CD14-positive monocyte (primary cell): ENCODE results near the gene FAM120A. TPM values are rescaled to one million over a fixed set of nuclear protein-coding genes. Genes with fewer than 3 reads are reported as not detected.

ENCODE experiments used
- DNase-seq, 3 donors: peaks; one replicate each; pipeline ENCODE4 v3.0.0-alpha.2; 2011 to 2022
- H2AFZ ChIP-seq: 2 replicates; pipeline ENCODE4 v1.6.0; 2012; ENCODE audit warnings: mild to moderate bottlenecking, low read depth, low read length, inconsistent platforms; ENCODE audit not compliant: insufficient read depth, poor library complexity, severe bottlenecking
- H3K27ac ChIP-seq, 2 donors: 1 replicate in 1 of 2; 2 replicates in 1 of 2; pipeline ENCODE4 v1.5.1; 2012 to 2013; ENCODE audit warnings: low read length in 2 of 2, control low read depth in 1 of 2, inconsistent platforms in 1 of 2, low read depth in 1 of 2, mild to moderate bottlenecking in 1 of 2
- H3K27me3 ChIP-seq, 2 donors: one replicate each; pipeline versions ENCODE4 v1.6.0 to v1.6.1; 2011 to 2013; ENCODE audit warnings: low read length in 2 of 2; ENCODE audit not compliant: control insufficient read depth in 2 of 2, insufficient read depth in 2 of 2
- H3K36me3 ChIP-seq, 2 donors: replicated peaks in 1 of 2; 1 replicate in 1 of 2; 2 replicates in 1 of 2; pipeline versions ENCODE4 v1.5.1 to v1.6.1; 2012 to 2013; ENCODE audit warnings: low read length in 2 of 2, control low read depth in 1 of 2, inconsistent platforms in 1 of 2, mild to moderate bottlenecking in 1 of 2; ENCODE audit not compliant: insufficient read depth in 2 of 2, control insufficient read depth in 1 of 2
- H3K4me1 ChIP-seq, 2 donors: 1 replicate in 1 of 2; 2 replicates in 1 of 2; pipeline versions ENCODE4 v1.5.1 to v1.6.1; 2012 to 2013; ENCODE audit warnings: low read length in 2 of 2, control low read depth in 1 of 2, inconsistent platforms in 1 of 2, mild to moderate bottlenecking in 1 of 2, moderate library complexity in 1 of 2; ENCODE audit not compliant: insufficient read depth in 2 of 2, control insufficient read depth in 1 of 2
- H3K4me2 ChIP-seq: replicated peaks from 2 replicates; pipeline ENCODE3; 2012; ENCODE audit warnings: low read length, moderate library complexity, mild to moderate bottlenecking; ENCODE audit not compliant: poor library complexity, severe bottlenecking; ENCODE audit errors: extremely low read depth
- H3K4me3 ChIP-seq, 3 experiments: fragments of 200-600 bp in 1 of 3; sonication (generic) in 1 of 3; replicated peaks in 1 of 3; 1 replicate in 2 of 3; 2 replicates in 1 of 3; pipeline ENCODE4 v1.5.1; 2011 to 2013; ENCODE audit warnings: low read length in 3 of 3, mild to moderate bottlenecking in 3 of 3, control low read depth in 2 of 3, low read depth in 2 of 3, inconsistent platforms in 1 of 3, moderate library complexity in 1 of 3
- H3K79me2 ChIP-seq: 2 replicates; pipeline ENCODE4 v1.6.0; 2012; ENCODE audit warnings: mild to moderate bottlenecking, control low read depth, inconsistent platforms, low read length, moderate library complexity; ENCODE audit not compliant: insufficient read depth
- H3K9ac ChIP-seq: 2 replicates; pipeline ENCODE4 v1.6.0; 2017; ENCODE audit warnings: low read length, mild to moderate bottlenecking; ENCODE audit not compliant: insufficient read depth, poor library complexity, severe bottlenecking
- H3K9me3 ChIP-seq, 2 donors: replicated peaks in 1 of 2; 1 replicate in 1 of 2; 2 replicates in 1 of 2; pipeline versions ENCODE4 v1.5.1 to v1.6.1; 2012 to 2013; ENCODE audit warnings: low read length in 2 of 2, control low read depth in 1 of 2; ENCODE audit not compliant: control insufficient read depth in 1 of 2, insufficient read depth in 1 of 2
- H4K20me1 ChIP-seq: 2 replicates; pipeline ENCODE4 v1.6.0; 2012; ENCODE audit warnings: mild to moderate bottlenecking, low read length, control low read depth, moderate library complexity; ENCODE audit not compliant: insufficient read depth
- H3K27ac Mint-ChIP-seq, 7 donors: one replicate each; pipeline ENCODE4 v1.8.0; 2020; ENCODE audit warnings: mild to moderate bottlenecking in 7 of 7, mixed read lengths in 7 of 7, moderate library complexity in 6 of 7, inconsistent platforms in 2 of 7
- H3K27me3 Mint-ChIP-seq, 3 donors: one replicate each; pipeline ENCODE4 v1.8.0; 2021 to 2022; ENCODE audit warnings: low read depth in 3 of 3, mild to moderate bottlenecking in 3 of 3, mixed read lengths in 3 of 3, moderate library complexity in 3 of 3, inconsistent platforms in 1 of 3
- H3K36me3 Mint-ChIP-seq, 2 donors: one replicate each; pipeline ENCODE4 v1.8.0; 2020; ENCODE audit warnings: mixed read lengths in 2 of 2, inconsistent platforms in 1 of 2, mild to moderate bottlenecking in 1 of 2
- H3K4me1 Mint-ChIP-seq: one replicate; pipeline ENCODE4 v1.8.0; 2020; ENCODE audit warnings: mild to moderate bottlenecking, mixed read lengths
- H3K4me3 Mint-ChIP-seq, 2 donors: one replicate each; pipeline ENCODE4 v1.8.0; 2020; ENCODE audit warnings: mild to moderate bottlenecking in 2 of 2, mixed read lengths in 2 of 2, moderate library complexity in 1 of 2
- H3K9me3 Mint-ChIP-seq, 7 donors: one replicate each; pipeline ENCODE4 v1.8.0; 2020 to 2022; ENCODE audit warnings: mixed read lengths in 7 of 7, mild to moderate bottlenecking in 6 of 7, moderate library complexity in 6 of 7, inconsistent platforms in 2 of 7
- CTCF ChIP-seq: fragments of 200-600 bp; IDR thresholded peaks from one replicate; pipeline ENCODE4 v1.8.0; 2022; ENCODE audit warnings: antibody characterized with exemption, mild to moderate bottlenecking
- WGBS: methylation state at CpG from one replicate; pipeline ENCODE4 v1.1.5; 2013; ENCODE audit warnings: missing lambda C conversion rate; ENCODE audit not compliant: insufficient coverage; 5-methylcytosine and 5-hydroxymethylcytosine counted together
- intact Hi-C, 2 donors: fragments of 100-400 bp; cut with micrococcal nuclease; formaldehyde crosslinking; loops; one replicate each; pipeline versions ENCODE4 v1.15.0 to v1.15.1; 2023
- polyA plus RNA-seq, 3 donors: library from polyadenylated mRNA; depleted of rRNA in 1 of 3; unstranded in 2 of 3; stranded (reverse) in 1 of 3; fragments of 300-500 nt in 2 of 3; fragments of >200 nt in 1 of 3; fragmentation: Illumina TruSeq in 2 of 3; gene quantifications; 1 replicate in 2 of 3; 2 replicates in 1 of 3; pipeline ENCODE4 v1.2.3, GENCODE V29; 2012 to 2021

Gene FAM120A
- polyA plus RNA-seq, 3 donors: 10.4 to 76.6 (median 12.7) TPM

- Mint-ChIP-seq H3K4me3 (no peak overlapping the region), H3K36me3 (peaks cover 12 to 19% of the 10 kb centered on the region in 2 donors), H3K27ac (no peak overlapping the region), H3K9me3 (peaks cover 0 to 10% (median 6%) of the 10 kb centered on the region in 7 donors), H3K27me3 (no peaks in the 10 kb centered on the region), H3K4me1 (peaks cover 23% of the 10 kb centered on the region)
- H3K4me2 ChIP-seq: no peak overlapping the region
- H3K27ac ChIP-seq: no peak overlapping the region
- no peaks in the 10 kb centered on the region for H3K27me3 ChIP-seq
- no peaks in the 10 kb centered on the region for H3K36me3 ChIP-seq
- WGBS: 95% methylated on average over 12 of the region's 13 CpGs
- intact Hi-C loops: no loop called here
- peaks cover 100% of the 10 kb centered on the region for H4K20me1 ChIP-seq
- H3K9ac ChIP-seq: no peak overlapping the region
- H3K79me2 ChIP-seq: peaks cover 97% of the 10 kb centered on the region
- no peak for DNase-seq
- peaks cover 0 to 3% of the 10 kb centered on the region in 2 donors for H3K9me3 ChIP-seq
- no peak for TF ChIP-seq CTCF
- H3K4me3 ChIP-seq: no peak overlapping the region
- H3K4me1 ChIP-seq: no peaks in the 10 kb centered on the region
- H2AFZ ChIP-seq: no peak overlapping the region
Measured at GRCh38 chr9:93586290-93587057, 135.0 kb downstream of the FAM120A start.

GRCh38 chr9:93587284-93587650, 135.8 kb downstream of the FAM120A start:
- no peaks in the 10 kb centered on the region for H3K27me3 Mint-ChIP-seq
- H3K9me3 Mint-ChIP-seq: peaks cover 0 to 10% (median 6%) of the 10 kb centered on the region in 7 donors
- Histone ChIP-seq H3K36me3 (no peaks in the 10 kb centered on the region), H3K9me3 (peaks cover 0 to 3% of the 10 kb centered on the region in 2 donors), H3K9ac (no peak overlapping the region), H3K27me3 (no peaks in the 10 kb centered on the region), H3K79me2 (peaks cover 96% of the 10 kb centered on the region), H2AFZ (no peak overlapping the region), H3K4me1 (no peaks in the 10 kb centered on the region), H4K20me1 (peaks cover 100% of the 10 kb centered on the region), H3K4me2 (no peak overlapping the region), H3K4me3 (no peak overlapping the region), H3K27ac (no peak overlapping the region)
- H3K36me3 Mint-ChIP-seq: peaks cover 12 to 19% of the 10 kb centered on the region in 2 donors
- intact Hi-C loops: no loop called here
- no peak for TF ChIP-seq CTCF
- H3K4me3 Mint-ChIP-seq: no peak overlapping the region
- H3K27ac Mint-ChIP-seq: peak overlapping the region in 1 of 7 donors; percentile 33
- 99% methylated on average over 7 of the region's 7 CpGs for WGBS
- H3K4me1 Mint-ChIP-seq: peaks cover 16% of the 10 kb centered on the region
- no peak for DNase-seq
